T-helper 1 cell treated with Interleukin-12 subunit alpha and Interleukin-12 subunit beta and Interleukin-4 antibody, amounts not matched to agents 30 μg/mL and 1 μg/mL, for 36 hours (primary cell): Measurements from ENCODE around the gene ITGA2.
"Not testable (repeated sequence)": the region's sequence is repeated elsewhere in the genome, so short reads cannot be mapped to it uniquely, and the experiment has no call there.

ENCODE experiments used
- H3K27ac Mint-ChIP-seq: one replicate; pipeline ENCODE4 v1.8.0; 2021; ENCODE audit warnings: mild to moderate bottlenecking, mixed read lengths
- H3K27me3 Mint-ChIP-seq: one replicate; pipeline ENCODE4 v1.8.0; 2021; ENCODE audit warnings: low read depth, mixed read lengths
- H3K36me3 Mint-ChIP-seq: one replicate; pipeline ENCODE4 v1.8.0; 2021; ENCODE audit warnings: low read depth, mixed read lengths
- H3K4me1 Mint-ChIP-seq: one replicate; pipeline ENCODE4 v1.8.0; 2021; ENCODE audit warnings: low read depth, mixed read lengths
- H3K4me3 Mint-ChIP-seq: one replicate; pipeline ENCODE4 v1.8.0; 2021; ENCODE audit warnings: mild to moderate bottlenecking, moderate library complexity, mixed read lengths
- H3K9me3 Mint-ChIP-seq: one replicate; pipeline ENCODE4 v1.8.0; 2021; ENCODE audit warnings: mixed read lengths

ITGA2 gene

GRCh38 chr5:53100606-53101005 lies 111.5 kb downstream of the ITGA2 start:
- Mint-ChIP-seq H3K27ac (no peak overlapping the region), H3K4me3 (no peak overlapping the region), H3K27me3 (no peaks in the 10 kb centered on the region), H3K36me3 (peaks cover 34% of the 10 kb centered on the region), H3K4me1 (peaks cover 7% of the 10 kb centered on the region), H3K9me3 (no peaks in the 10 kb centered on the region)

GRCh38 chr5:53105611-53106300 lies 116.6 kb downstream of the ITGA2 start:
- peaks cover 26% of the 10 kb centered on the region for H3K36me3 Mint-ChIP-seq
- H3K9me3 Mint-ChIP-seq: no peaks in the 10 kb centered on the region
- no peak overlapping the region for H3K27ac Mint-ChIP-seq
- peaks cover 24% of the 10 kb centered on the region for H3K4me1 Mint-ChIP-seq
- no peaks in the 10 kb centered on the region for H3K27me3 Mint-ChIP-seq
- no peak overlapping the region for H3K4me3 Mint-ChIP-seq

- Mint-ChIP-seq H3K27ac (peak overlapping the region; percentile 77), H3K9me3 (no peaks in the 10 kb centered on the region), H3K4me1 (peaks cover 20% of the 10 kb centered on the region), H3K36me3 (peaks cover 10% of the 10 kb centered on the region), H3K27me3 (no peaks in the 10 kb centered on the region), H3K4me3 (peak overlapping the region; percentile 88)
These were observed 119.9 kb downstream of the ITGA2 start for GRCh38 chr5:53109056-53109442.

- Mint-ChIP-seq H3K4me3 (peak within 1 kb of the TSS; percentile 88), H3K4me1 (peaks cover 20% of the 10 kb centered on the region), H3K27ac (peak within 1 kb of the TSS; percentile 77), H3K27me3 (no peaks in the 10 kb centered on the region), H3K36me3 (peaks cover 10% of the 10 kb centered on the region), H3K9me3 (no peaks in the 10 kb centered on the region)
These were observed 120.4 kb downstream of the ITGA2 start, which contains the start of gene MOCS2 for GRCh38 chr5:53109443-53110127. TSS of gene MOCS2 (minus strand) at chr5:53109757. CDS start at chr5:53107174, 2,583 bp downstream.

GRCh38 chr5:53110156-53110555 lies 121.0 kb downstream of the ITGA2 start:
- peaks cover 20% of the 10 kb centered on the region for H3K4me1 Mint-ChIP-seq
- H3K9me3 Mint-ChIP-seq: no peaks in the 10 kb centered on the region
- peak overlapping the region; percentile 88 for H3K4me3 Mint-ChIP-seq
- H3K27ac Mint-ChIP-seq: peak overlapping the region; percentile 70
- peaks cover 9% of the 10 kb centered on the region for H3K36me3 Mint-ChIP-seq
- no peaks in the 10 kb centered on the region for H3K27me3 Mint-ChIP-seq

GRCh38 chr5:53111139-53111538 lies 122.0 kb downstream of the ITGA2 start:
- H3K9me3 Mint-ChIP-seq: no peaks in the 10 kb centered on the region
- H3K4me1 Mint-ChIP-seq: peaks cover 17% of the 10 kb centered on the region
- H3K4me3 Mint-ChIP-seq: no peak overlapping the region

GRCh38 chr5:53112307-53112706 lies 123.2 kb downstream of the ITGA2 start:
- H3K27me3 Mint-ChIP-seq, H3K9me3 Mint-ChIP-seq, H3K4me3 Mint-ChIP-seq, H3K27ac Mint-ChIP-seq, H3K36me3 Mint-ChIP-seq: not testable (repeated sequence)
- H3K4me1 Mint-ChIP-seq: peaks cover 14% of the 10 kb centered on the region

More at GRCh38 chr5:53111139-53111538, 122.0 kb downstream of the ITGA2 start:
- no peak overlapping the region for H3K27ac Mint-ChIP-seq
- H3K27me3 Mint-ChIP-seq: no peaks in the 10 kb centered on the region
- H3K36me3 Mint-ChIP-seq: peaks cover 5% of the 10 kb centered on the region

GRCh38 chr5:53112909-53113308 lies 123.8 kb downstream of the ITGA2 start:
- no peaks in the 10 kb centered on the region for H3K9me3 Mint-ChIP-seq
- H3K4me1 Mint-ChIP-seq: peaks cover 14% of the 10 kb centered on the region
- H3K27ac Mint-ChIP-seq: no peak overlapping the region
- H3K27me3 Mint-ChIP-seq: no peaks in the 10 kb centered on the region
- H3K4me3 Mint-ChIP-seq: no peak overlapping the region
- no peaks in the 10 kb centered on the region for H3K36me3 Mint-ChIP-seq

GRCh38 chr5:53113947-53114346 lies 124.8 kb downstream of the ITGA2 start:
- peaks cover 12% of the 10 kb centered on the region for H3K4me1 Mint-ChIP-seq
- no peaks in the 10 kb centered on the region for H3K36me3 Mint-ChIP-seq
- peaks cover 10% of the 10 kb centered on the region for H3K27me3 Mint-ChIP-seq
- no peak overlapping the region for H3K4me3 Mint-ChIP-seq
- H3K9me3 Mint-ChIP-seq: no peaks in the 10 kb centered on the region
- no peak overlapping the region for H3K27ac Mint-ChIP-seq

GRCh38 chr5:53114988-53115387 lies 125.8 kb downstream of the ITGA2 start:
- H3K27ac Mint-ChIP-seq: no peak overlapping the region
- no peak overlapping the region for H3K4me3 Mint-ChIP-seq
- H3K36me3 Mint-ChIP-seq: no peaks in the 10 kb centered on the region
- peaks cover 9% of the 10 kb centered on the region for H3K4me1 Mint-ChIP-seq
- no peaks in the 10 kb centered on the region for H3K9me3 Mint-ChIP-seq
- peaks cover 11% of the 10 kb centered on the region for H3K27me3 Mint-ChIP-seq

- Mint-ChIP-seq H3K27me3 (peaks cover 11% of the 10 kb centered on the region), H3K4me3 (no peak overlapping the region), H3K36me3 (no peaks in the 10 kb centered on the region), H3K9me3 (no peaks in the 10 kb centered on the region), H3K4me1 (no peaks in the 10 kb centered on the region), H3K27ac (no peak overlapping the region)
These were observed 127.4 kb downstream of the ITGA2 start for GRCh38 chr5:53116597-53116996.

GRCh38 chr5:53118879-53119278 lies 129.7 kb downstream of the ITGA2 start:
- H3K9me3 Mint-ChIP-seq: no peaks in the 10 kb centered on the region
- H3K27me3 Mint-ChIP-seq: peaks cover 11% of the 10 kb centered on the region
- H3K4me3 Mint-ChIP-seq: no peak overlapping the region
- no peak overlapping the region for H3K27ac Mint-ChIP-seq
- no peaks in the 10 kb centered on the region for H3K36me3 Mint-ChIP-seq
- peaks cover 7% of the 10 kb centered on the region for H3K4me1 Mint-ChIP-seq

GRCh38 chr5:53120165-53120564 lies 131.0 kb downstream of the ITGA2 start:
- Mint-ChIP-seq H3K27ac (no peak overlapping the region), H3K4me3 (no peak overlapping the region)

GRCh38 chr5:53123702-53124101 lies 134.6 kb downstream of the ITGA2 start:
- H3K27me3 Mint-ChIP-seq: peaks cover 3% of the 10 kb centered on the region
- H3K27ac Mint-ChIP-seq: no peak overlapping the region
- H3K9me3 Mint-ChIP-seq: no peaks in the 10 kb centered on the region
- H3K4me3 Mint-ChIP-seq: no peak overlapping the region
- H3K36me3 Mint-ChIP-seq: no peaks in the 10 kb centered on the region
- H3K4me1 Mint-ChIP-seq: peaks cover 7% of the 10 kb centered on the region

More at GRCh38 chr5:53120165-53120564, 131.0 kb downstream of the ITGA2 start:
- Mint-ChIP-seq H3K4me1 (peaks cover 7% of the 10 kb centered on the region), H3K9me3 (no peaks in the 10 kb centered on the region), H3K36me3 (no peaks in the 10 kb centered on the region), H3K27me3 (peaks cover 11% of the 10 kb centered on the region)

GRCh38 chr5:53126521-53126920 lies 137.4 kb downstream of the ITGA2 start:
- no peaks in the 10 kb centered on the region for H3K27me3 Mint-ChIP-seq
- H3K27ac Mint-ChIP-seq: no peak overlapping the region
- H3K4me1 Mint-ChIP-seq: peaks cover 7% of the 10 kb centered on the region
- H3K36me3 Mint-ChIP-seq: no peaks in the 10 kb centered on the region
- H3K4me3 Mint-ChIP-seq: no peak overlapping the region
- peaks cover 5% of the 10 kb centered on the region for H3K9me3 Mint-ChIP-seq
